CD4-positive, alpha-beta T cell treated with Interleukin-21 for 1 hour (primary cell): Measurements from ENCODE around the gene DDIT3.
"Not testable (repeated sequence)": the region's sequence is repeated elsewhere in the genome, so short reads cannot be mapped to it uniquely, and the experiment has no call there.

ENCODE experiments used
- DNase-seq: peaks from one replicate; pipeline ENCODE4 v3.0.0-alpha.2; 2020

Gene DDIT3

DNA sequence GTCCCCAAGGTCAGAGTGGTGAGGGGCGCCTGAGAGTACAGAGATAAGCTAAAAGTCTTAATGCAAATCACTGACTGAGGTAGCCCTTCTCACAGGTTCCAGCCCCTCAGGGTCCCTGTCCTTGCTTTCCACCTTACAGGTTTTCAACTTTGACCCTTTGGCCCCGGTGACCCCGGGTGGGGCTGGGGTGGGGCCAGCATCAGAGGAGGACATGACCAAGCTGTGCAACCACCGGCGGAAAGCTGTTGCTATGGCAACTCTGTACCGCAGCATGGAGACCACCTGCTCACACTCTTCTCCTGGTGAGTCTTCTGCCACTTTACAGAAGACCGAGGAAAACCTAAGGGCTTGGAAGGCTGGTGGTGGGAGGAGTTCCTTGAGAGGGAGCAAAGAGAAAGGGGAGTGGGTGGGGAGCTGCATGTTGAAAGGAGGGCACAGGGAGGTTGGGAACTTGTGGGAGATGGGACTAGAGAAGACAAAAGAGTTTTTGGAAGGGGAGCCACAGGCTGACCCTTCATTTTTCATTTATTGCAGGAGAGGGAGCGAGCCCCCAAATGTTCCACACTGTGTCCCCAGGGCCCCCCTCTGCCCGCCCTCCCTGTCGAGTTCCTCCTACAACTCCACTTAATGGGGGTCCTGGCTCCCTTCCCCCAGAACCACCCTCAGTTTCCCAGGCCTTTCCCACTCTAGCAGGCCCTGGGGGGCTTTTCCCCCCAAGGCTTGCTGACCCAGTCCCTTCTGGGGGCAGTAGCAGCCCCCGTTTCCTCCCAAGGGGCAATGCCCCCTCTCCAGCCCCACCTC is 4.7 kb upstream of the DDIT3 start:
- no peak for DNase-seq

DNA sequence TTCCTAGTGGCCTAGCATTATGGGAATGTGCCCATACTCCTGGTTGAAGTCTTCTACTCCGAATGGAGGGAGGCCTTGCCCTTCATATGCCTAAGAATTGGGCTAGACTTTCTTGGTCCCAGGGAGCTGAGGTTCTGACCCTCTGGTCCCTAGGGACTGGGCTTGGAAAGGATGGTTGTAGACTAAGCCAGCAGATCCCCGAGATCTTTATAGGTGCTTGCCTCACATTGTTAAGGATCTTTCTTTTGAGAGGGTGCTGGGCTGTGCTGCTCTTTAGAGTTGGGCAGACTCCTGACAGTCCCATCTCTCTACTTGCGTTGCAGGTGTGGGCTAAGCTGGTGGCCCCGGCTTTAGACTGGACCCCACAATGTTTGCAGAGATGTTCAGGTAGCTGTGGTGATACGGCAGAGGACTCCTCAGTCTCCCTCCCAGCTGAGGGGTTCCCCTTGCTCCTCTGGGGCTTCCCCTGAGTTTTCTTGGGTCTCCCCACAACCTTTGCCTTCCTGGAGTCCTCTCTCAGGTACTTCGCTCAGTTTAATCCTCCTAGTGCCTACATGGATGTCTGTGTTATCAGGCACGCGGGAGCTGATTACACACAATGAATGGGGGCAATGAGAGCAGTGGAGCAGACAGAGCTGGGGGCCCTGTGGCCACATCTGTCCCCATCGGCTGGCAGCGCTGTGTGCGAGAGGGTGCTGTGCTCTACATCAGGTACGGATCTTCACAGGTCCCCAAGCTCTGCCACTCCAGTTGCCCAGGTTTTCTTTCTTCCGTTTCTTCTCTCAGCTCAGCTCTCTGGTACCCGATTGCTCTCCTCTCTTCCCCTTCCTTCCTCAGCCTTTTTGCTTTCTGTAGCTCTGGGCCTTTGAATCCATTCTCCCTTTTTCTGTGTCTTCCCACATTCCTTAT is 3.6 kb upstream of the DDIT3 start:
- DNase-seq: peak; percentile 42

DNA sequence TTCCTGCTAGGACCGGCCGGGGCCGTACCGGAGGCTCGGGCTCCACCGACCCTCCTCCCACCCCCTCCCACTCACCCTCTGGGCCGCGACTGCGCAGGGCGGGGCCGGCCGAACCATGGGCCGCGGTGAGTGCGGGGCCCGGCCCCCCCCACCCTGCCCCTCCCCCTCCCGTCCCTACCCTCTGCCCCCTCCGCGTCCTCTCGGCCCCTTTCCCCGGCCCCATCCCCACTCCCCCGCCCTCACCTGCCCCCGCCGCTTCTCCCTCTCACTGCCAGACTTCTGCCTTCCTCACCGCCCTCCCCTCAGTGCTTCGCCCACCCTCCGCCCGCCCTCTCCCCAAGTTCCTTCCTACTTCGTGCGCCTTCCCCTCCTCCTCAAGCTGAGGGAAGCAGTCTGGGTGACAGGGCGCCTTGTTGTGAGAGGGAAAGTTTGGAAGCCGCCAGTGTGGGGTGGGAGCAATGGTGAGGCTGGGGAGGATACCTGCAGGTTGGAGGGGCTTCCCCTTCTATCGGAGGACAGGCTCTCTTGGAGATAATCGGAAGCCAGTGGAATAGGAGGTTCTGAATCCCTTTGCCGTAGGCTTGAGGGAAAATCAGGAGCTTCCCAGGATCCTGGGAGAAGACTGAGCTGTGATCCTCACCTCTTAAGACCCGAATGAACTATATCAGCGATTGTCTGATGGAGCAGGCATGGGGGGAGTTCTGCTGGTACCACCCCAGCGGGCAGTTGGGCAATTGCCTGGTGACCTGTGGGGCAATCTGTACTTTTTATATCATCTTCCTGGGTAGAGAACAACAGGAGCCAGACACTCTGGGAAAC is 2.8 kb upstream of the DDIT3 start:
- DNase-seq: no peak

DNA sequence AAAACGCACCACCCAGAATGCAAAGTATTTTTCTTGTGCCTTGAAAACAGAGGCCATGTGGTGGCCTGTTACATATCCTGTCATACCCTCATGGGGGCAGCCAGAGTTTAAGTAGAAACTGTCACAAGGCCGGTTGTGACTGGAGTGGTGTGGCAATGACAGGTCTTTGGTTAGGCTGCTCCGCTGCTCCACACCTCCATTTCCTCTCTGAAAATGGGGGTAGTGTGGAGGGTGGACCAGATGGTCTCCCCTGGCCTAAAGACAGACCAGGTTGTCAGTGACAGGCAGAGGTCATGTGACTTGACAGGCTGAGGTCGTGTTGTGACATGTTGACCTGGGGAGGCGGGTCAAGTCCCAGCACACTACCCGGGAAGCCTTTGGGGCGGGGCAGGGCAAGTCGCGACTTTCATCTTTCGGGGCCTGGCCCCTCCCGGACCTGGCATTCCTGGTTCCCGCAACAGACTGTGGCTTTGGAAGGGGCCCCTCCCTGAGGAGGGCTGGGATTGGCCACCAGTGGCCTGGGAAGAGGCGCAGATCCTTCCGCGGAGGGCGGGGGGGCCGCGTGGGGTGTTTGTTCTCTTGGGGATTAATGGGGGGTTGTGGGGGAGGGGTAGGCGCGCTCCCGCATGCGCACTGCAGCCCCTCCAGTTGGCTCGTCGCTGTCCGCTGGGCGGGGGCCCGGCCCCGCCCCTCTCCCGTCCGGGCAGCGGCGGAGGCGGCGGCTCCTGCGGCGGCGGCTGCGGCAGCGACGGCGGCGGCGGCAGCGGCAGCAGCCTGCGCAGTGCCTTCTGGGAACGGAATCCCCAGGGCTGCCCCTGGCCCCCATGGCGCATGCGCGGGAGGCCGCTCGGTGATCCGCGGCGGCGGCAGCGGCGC is 1.9 kb upstream of the DDIT3 start, which contains the start of gene MBD6:
Gene MBD6 (plus strand): TSS at position 814 of the 876 bp plus-strand sequence. CDS start 1,480 bp downstream, outside the sequence.
- DNase-seq: peak; percentile 94

DNA sequence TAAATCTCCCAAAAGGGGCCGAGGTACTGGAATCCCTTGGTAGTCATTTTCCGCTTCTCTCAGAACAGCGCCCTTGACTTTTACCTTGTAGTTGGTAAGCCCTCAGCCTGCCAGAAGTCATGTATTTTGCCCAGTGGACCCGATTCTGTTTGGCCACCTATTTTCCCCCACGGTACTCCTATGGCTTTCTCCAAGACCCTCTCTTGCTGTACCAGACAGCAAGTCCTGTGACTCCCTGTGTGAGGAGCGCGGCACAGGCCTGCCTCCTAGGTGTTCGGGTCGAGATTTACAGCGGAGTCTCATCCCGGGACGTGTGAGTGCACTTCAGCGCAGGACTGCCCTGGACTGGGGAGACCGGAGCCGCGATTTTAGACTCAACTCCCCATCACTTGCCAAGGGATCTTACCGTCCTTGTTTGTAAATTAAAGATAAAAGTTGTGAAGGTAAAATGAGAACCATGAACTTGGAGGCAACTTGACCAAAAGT is 1.3 kb upstream of the DDIT3 start:
- no peak for DNase-seq

DNA sequence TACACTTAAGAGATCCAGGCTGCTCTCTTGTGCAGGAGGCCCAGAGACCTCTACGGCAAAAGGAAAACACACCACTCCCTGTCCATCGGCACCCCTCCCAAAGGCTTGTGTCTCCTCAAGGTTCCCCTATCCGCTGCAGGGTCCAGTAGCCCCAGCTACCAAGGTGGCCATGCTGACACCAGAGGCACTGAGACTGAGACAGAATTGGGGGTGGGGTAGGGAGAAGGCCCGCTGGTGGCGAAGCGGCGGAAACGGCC is 590 bp downstream of the DDIT3 start:
- no peak for DNase-seq

DNA sequence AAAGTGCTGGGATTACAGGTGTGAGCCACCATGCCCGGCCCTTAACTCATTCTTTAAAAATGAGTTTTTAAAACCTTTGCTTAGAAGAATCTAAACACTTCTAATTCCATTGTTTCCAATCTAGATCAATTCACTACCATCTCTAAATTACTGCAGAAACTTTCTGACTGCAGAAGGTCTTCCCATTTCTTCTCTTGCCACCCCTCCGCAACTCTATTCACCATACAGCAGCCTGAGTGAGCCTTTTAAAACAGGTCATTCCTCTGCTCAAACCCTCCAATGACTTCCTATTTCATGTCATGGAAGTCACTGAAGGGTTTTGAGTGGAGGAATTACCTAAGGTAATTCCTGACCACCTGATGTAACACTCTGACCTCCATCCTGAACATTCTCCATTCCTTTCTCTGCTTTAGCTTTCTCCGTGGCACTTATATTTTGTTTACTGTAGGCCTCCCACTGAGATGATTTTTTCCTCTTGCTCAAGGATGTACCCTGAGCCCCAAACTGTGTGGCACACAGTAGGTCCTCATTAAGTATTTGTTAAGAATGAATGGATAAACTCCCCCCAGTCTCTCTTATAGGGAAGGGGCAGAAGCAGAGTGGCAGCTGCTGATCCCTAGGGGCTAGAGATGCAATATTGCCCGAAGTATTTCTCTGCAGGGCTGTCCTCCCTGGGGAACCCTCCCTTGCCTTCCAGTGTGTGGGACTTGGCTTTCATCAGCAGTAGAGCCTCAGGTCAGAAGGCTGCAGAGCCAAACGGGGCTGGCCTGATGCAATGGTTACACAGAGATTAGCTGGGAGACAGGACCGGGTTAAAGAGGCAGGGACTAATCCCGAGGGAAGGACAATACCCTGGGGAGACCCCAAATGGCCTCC is 1.2 kb downstream of the DDIT3 start:
- DNase-seq: peak; percentile 21

DNA sequence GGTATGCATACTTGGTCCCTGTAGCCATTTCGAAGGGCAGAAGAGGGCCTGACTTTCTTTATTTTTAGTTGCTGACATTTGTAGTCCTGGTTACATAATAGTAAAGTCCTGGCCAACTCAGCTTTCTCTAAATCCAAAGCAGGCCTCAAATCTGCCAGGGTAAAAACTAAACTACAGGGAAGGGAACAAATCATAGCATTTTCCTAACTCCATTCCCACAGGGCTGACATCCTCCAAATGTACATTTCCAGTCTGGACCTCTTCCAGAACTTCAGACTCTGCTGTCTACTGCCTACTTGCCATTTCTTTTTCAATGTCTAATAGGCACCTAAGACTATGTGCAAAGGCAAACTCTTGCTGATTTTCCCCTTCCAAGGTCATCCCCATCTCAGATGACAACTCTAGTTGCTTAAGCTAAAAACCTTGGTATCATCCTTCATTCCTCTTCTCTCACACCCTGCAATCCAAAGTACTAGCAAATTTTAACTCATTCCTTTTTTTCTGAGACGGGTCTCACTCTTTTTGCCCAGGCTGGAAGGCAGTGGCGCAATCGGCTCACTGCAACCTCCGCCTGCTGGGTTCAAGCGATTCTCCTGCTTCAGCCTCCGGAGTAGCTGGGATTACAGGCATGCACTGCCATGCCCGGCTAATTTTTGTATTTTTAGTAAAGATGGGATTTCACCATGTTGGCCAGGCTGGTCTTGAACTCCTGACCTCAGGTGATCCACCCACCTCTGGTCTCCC is 2.0 kb downstream of the DDIT3 start:
- no peak for DNase-seq

DNA sequence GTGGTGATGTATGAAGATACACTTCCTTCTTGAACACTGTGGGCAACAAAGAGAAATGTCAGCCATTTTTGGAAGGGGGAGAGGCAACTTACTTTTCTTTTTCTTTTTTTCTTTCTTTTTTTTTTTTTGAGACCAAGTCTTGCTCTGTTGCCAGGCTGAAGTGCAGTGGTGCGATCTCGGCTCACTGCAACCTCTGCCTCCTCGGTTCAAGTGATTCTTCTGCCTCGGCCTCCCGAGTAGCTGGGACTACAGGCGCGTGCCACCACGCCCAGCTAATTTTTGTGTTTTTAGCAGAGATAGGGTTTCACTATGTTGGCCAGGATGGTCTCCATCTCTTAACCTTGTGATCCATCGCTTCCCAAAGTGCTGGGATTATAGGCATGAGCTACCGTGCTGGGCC is 2.6 kb downstream of the DDIT3 start:
- not testable (repeated sequence) for DNase-seq

DNA sequence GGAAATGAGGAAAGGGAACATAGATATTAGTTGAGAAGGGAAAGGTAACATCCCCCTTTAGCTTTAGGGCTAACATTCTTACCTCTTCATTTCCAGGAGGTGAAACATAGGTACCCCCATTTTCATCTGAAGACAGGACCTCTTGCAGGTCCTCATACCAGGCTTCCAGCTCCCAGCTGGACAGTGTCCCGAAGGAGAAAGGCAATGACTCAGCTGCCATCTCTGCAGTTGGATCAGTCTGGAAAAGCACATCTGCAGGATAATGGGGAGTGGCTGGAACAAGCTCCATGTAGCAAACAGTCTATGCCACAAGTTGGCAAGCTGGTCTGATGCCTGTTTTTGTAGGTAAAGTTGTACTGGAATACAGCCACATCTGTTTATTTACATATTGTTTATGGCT is 3.1 kb downstream of the DDIT3 start:
- no peak for DNase-seq

DNA sequence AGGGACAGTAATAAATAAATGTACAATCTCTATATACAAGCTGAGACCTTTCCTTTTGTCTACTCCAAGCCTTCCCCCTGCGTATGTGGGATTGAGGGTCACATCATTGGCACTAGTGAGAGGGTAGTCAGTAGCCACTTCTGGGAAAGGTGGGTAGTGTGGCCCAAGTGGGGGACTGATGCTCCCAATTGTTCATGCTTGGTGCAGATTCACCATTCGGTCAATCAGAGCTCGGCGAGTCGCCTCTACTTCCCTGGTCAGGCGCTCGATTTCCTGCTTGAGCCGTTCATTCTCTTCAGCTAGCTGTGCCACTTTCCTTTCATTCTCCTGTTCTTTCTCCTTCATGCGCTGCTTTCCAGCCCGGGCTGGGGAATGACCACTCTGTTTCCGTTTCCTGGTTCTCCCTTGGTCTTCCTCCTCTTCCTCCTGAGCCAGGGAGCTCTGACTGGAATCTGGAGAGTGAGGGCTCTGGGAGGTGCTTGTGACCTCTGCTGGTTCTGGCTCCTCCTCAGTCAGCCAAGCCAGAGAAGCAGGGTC is 3.6 kb downstream of the DDIT3 start:
- DNase-seq: no peak

DNA sequence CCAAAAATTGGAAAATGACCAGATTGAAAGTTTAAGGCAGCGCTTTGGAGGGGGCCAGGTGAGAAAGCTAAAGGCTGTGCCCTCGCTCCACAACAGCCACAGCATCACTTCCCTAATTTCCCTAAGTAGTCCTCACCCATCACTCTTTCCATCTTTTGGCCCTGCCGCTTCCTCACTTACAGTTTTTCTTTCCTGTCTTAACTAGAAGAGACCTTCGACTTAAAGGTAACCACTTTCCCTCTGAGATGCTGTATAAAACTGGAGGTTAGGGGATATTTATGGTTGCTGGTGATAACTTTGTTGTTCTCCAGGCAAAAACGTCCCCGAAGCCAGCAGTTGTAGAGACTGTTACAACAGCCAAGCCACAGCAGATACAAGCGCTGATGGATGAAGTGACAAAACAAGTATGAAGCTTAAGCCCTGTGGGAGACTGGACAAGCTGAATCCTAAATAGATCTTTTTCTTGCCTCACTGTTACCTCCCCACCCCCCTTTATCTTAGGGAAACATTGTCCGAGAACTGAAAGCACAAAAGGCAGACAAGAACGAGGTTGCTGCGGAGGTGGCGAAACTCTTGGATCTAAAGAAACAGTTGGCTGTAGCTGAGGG is 4.3 kb downstream of the DDIT3 start:
- DNase-seq: no peak

DNA sequence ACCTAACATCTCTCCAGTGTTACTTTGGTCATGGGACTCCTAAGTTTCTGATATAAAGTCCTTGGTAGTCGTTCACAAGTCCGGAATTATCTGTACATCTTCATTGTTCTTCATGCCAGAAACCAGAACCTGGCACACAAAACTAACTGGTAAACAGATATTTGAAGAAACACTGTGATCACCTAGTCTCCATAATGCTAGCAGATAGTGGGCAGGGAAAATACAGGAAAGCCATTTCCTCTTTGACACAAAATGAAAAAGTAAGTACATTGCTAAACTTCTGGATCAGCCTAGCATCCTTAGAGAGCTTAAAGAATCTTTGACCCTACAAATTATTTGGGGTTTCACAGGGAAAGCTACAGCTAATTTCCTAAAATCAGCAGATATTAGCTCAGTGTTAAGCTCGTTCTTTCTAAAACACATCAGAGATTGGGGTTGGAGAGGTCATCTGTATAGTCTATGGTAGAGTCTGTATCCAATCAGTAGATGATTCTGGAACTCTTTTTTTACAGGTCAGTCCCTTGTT is 4.8 kb downstream of the DDIT3 start:
- no peak for DNase-seq

DNA sequence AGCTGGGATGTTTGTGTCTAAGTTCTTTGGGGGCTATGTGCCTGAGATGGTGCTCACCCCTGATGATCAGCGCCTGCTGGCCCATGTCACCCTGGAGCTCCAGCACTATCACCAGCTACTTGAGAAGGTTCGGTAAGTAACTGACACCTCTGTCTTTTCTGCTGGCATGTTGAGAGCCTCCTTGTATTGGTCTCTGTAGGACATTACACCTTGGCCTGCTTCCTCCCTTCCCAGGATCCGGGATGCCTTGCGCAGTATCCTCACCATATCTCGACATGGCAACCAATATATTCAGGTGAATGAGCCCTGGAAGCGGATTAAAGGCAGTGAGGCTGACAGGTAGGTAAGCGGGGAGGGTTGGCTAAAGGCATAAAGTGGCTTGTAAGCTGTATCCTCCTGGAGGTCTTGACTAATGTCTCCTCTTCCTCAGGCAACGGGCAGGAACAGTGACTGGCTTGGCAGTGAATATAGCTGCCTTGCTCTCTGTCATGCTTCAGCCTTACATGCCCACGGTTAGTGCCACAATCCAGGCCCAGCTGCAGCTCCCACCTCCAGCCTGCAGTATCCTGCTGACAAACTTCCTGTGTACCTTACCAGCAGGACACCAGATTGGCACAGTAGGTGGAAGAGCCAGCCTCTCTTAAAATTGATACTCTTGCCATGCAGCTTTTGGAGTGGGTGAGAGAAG is 5.5 kb downstream of the DDIT3 start:
- DNase-seq: no peak

DNA sequence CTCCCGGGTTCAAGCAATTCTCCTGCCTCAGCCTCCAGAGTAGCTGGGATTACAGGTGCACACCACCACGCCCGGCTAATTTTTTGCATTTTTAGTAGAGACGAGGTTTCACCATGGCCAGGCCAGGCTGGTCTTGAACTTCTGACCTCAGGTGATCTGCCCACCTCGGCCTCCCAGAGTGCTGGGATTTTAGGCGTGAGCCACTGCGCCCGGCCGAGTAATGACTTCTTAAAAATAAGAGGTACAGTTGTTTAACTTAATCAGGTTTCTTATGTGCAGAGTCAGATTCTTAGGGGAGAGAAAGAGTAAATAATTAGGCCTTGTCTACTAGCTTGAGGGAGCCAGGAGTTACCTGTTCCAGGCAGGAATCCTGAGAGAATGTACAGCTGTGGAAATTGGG is 6.1 kb downstream of the DDIT3 start:
- DNase-seq: not testable (repeated sequence)

DNA sequence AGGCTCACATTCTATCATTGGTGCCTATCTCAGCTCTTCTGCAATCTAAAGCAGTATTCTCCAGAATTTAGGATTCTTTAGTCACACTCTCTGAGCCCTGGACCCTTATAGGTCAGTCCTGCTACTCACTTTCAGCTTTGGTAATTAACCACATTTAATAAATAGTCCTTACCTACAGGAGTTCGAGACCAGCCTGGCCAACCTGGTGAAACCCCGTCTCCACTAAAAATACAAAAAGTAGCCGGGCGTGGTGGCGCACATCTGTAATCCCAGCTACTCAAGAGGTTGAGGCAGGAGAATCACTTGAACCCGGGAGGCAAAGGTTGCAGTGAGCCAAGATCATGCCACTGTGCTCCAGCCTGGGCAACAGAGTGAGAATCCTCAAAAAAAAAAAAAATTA is 6.6 kb downstream of the DDIT3 start:
- not testable (repeated sequence) for DNase-seq

DNA sequence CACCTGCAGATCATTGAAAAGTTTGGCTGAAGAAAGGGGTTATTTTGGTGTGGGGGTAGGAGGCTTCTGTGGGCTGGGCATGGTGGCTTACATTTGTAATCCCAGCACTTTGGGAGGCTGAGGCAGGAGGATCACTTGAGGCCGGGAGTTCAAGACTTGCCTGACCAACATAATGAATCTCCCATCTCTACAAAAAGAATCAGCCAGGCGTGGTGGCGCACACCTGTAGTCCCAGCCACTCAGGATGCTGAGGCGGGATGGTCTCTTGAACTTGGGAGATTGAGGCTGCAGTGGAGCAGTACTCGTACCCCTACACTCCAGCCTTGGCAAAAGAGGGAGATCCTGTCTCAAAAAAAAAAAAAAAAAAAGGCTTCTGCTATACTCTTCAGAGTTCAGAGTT is 7.0 kb downstream of the DDIT3 start:
- DNase-seq: no peak

DNA sequence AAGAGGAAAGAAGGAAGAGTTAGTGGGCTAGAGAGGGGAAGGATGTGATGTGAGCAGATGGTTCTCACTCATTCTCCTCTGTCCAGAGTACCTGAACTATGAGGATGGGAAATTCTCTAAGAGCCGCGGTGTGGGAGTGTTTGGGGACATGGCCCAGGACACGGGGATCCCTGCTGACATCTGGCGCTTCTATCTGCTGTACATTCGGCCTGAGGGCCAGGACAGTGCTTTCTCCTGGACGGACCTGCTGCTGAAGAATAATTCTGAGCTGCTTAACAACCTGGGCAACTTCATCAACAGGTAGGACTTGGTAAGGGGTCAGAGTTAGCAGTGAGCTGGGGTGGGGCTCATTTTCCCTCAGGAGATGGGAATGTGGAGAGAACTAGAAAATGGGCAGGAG is 7.6 kb downstream of the DDIT3 start:
- no peak for DNase-seq
